UCSD-AML1 (cell line): ENCODE results near the gene IGLL5.

Experiments
- DNase-seq: peaks from one replicate; lab custom pipeline; 2025; ENCODE audit not compliant: unreplicated experiment; lab: John Stamatoyannopoulos, UW

IGLL5 gene

DNA sequence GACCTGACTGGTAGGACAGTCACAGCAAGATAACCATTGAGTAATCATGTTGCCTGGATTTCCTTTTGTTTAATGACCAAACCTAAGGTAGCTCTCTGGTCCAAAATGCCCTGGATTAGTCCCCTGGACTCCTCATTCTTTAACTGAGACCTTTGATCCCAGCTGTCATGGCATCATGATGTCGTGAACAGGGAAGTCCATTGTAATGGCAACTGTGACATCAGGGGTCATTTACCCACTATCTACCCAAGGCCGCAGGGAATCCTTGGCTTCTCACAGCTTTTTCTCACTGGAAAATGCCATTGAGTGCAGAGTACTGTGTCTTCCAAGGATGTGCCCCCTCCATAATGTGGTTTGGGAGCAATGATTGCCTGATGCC, 29.1 kb upstream of the IGLL5 start:
- no peak for DNase-seq

DNA sequence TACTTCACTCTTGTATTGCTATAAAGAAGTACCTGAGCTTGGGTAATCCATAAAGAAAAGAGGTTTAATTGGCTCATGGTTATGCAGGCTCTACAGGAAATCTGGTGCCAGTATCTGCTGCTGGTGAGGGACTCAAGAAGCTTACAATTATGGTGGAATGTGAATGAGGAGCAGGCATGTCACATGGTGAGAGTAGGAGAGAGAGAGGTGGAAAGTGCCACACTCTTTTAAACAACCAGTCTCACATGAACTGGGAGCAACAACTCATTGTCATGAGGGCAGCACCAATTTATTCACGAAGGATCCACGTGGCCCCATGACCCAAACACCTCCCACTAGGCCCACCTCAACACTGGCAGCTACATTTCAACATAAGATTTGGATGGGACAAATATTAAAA, 24.6 kb upstream of the IGLL5 start:
- DNase-seq: no peak

DNA sequence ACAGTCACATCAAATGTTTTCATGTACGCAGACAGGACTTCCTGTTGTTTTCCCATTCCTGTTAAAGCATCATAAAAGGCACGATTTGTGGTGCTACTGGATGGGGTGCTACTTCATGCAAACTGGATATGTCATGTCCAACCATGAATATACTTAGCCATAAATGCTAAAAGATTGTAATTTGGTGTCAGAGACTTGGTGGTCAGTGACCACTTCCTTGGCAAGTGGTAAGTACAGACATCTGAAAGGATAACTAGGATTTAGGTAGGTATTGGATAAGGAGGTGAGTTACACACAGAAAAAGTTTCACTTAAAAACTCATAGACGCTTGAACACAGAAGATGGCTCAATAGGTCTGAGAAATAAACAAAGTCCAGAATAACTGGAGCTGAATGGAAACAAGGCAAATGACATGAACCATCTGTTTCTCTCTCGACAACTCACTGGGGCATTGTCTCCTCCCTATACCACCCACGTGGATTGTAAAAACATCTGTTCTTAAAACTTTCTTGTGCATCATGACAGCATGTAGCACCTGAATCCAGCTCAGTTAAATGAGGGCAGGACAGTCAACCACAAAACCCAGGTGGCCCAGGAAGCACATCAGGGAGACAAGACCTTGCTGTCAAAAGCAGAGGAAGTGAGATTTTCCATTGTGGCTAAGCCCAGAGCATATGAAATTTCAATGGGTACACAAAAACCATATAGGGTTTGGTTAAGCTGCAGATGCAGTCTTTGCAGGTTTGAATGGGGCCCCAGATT, 22.1 kb upstream of the IGLL5 start:
- no peak for DNase-seq

DNA sequence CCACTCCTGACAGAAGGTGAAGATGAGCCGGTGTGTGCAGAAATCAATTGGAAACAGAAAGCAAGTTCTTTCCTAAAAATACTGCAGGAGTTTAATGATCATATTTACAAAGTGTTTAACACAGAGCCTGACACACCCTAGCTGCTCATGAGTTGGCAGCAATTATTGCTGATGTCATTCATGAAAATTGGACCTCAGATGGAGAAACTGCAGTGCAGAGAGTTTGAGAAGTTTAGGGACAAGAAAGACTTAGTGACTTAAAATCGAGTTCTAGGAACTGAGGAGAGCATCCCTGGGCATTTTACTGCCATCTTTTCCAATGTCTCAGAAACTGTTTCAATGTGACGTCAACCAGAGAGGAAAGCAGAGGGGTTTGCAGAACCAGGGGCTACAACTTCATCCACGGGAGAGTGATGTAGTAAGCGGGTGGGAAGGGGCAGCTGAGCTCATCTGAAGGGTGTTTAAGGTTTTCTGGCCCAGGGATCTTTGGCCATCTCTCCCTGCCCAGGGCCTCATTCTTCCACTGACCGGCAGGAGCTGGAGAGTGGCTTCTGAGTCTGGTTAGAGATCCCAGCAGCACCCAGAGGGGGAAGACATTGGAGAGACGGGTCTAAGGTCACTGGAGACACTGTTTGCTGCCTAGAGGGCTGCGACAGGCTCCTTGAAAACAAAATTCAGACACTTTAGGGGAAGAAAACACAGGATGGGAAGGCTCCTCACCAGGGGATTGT, 21.1 kb upstream of the IGLL5 start:
- no peak for DNase-seq

DNA sequence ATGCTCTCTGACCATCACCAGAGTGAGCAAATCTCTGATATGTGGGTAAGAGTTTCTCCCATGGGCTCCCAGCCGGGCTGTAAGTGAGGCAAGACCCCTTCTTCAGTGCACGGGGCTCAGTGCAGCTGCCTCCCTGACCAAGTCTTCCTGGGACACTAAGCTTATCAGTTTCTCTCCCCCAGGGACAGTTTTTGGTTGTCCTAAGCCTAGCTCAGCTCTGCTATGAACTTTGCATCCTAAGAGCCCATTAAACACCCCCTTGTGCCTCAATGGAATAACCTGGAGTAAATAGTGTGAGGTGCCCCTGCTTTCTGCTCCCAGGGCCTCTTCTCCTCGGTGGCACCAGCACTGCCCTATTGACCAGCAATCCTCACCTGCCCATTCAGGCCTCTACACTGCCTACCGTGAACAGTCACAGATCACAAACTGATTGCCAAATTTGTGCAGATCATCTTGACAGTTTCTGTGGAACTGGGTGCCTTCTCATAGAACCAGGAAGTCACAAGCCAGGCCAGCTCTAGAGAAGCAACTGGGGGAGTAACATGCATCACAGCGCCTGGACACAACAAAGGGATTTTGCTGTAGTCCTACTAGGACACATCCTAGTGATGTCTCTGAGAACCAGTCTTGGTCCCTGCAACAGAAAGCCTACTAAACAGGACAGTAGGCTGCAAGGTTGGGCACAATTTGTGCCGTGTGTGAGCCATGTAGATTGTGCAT, 19.5 kb upstream of the IGLL5 start:
- no peak for DNase-seq

DNA sequence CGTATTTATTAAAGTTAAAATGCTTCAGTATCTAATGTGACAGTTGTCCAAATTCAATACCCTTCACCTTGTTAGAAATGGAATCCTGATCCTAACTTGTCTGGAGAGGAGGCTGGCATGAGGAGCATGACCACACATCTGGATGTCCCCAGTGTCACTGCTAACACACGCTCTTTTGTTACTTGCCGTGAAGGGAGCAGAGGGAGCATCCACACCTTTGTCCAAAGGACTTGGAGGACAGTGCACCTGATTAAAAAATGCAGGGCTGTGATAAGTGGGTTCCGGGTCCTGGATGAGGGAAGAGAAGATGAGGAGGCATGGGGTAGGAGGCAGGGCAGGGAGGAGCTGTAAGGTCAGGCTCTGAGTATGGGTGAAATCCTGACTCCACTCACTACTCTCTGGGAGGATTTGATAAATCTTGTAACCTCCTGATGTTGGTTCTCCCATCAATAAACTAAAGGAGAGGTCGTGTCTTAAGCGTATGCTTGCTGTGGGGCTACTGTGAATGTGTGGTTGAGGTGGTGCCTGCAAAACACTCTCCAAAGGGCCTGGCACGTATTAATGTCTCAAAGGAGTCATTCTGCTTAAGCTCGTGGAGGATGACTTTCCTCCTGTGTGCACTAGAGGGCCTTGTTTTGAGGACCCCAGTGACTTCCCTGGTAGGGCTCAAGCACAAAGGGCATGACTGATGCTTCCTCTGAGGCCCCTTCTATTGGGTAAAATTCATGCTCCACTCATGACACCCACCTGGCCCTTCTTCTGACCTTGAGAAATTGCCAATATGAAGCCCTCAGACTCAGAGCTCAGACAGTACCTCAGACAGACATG, 16.8 kb upstream of the IGLL5 start:
- DNase-seq: no peak

DNA sequence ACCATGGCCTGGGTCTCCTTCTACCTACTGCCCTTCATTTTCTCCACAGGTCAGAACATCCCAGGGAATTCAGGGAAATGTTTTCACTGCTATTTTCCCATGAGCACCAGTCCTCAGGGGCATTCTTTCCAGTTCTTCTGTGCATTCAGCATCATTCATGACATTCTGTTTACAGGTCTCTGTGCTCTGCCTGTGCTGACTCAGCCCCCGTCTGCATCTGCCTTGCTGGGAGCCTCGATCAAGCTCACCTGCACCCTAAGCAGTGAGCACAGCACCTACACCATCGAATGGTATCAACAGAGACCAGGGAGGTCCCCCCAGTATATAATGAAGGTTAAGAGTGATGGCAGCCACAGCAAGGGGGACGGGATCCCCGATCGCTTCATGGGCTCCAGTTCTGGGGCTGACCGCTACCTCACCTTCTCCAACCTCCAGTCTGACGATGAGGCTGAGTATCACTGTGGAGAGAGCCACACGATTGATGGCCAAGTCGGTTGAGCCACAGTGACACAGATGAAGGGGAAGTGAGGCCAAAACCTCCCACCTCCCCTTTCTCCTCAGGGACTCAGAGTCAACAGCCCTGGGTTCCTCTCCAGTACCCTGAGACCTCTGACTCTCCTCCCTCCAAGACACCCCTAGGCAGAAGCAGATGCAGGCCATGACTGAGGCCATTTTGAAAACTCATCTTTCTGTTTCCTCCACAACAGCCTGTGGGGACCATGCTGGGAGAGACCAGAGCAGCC, 15.9 kb upstream of the IGLL5 start:
- DNase-seq: no peak

DNA sequence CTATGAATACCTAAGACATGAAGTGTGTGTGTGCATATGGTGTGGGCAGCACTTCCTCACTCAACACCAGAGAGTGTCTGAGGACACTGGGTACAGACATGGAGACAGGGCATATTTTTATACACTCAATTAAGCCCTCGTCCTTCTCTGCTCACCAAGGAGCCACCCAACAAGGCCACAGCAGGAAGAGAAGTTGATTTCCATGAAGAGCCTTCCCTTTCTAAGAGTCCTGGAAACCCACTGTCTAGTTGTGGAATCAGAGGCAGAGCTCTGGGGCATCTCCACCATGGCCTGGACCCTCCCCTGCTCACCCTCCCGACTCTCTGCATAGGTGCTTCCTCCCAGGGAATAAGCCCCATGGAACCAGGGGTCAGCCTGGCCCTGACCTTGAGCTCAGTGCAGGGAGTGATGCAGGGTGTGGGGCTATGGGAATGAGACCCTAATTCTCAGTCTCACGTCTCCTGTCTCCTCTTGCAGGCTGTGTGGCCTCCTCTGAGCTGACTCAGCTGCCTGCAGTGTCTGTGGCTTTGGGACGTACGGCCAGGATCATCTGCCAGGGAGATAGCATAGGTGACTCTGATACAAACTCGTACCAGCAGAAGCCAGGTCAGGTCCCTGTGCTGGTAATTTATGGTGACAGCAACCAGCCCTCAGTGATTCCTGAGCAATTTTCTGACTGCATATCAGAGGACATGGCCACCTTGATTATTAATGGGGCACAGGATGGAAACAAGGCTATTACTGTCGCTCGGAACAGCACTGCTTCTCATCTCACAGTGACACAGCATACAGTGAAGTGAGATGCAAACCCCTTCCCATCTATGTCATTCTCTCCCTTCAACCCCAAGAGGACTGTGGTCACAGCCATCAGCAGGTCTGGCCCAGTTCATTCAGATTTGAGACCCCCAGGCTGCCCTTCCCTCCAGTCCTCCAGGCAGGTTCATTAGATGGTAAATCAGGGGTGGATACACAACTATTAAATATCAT, 14.6 kb upstream of the IGLL5 start:
- DNase-seq: no peak

DNA sequence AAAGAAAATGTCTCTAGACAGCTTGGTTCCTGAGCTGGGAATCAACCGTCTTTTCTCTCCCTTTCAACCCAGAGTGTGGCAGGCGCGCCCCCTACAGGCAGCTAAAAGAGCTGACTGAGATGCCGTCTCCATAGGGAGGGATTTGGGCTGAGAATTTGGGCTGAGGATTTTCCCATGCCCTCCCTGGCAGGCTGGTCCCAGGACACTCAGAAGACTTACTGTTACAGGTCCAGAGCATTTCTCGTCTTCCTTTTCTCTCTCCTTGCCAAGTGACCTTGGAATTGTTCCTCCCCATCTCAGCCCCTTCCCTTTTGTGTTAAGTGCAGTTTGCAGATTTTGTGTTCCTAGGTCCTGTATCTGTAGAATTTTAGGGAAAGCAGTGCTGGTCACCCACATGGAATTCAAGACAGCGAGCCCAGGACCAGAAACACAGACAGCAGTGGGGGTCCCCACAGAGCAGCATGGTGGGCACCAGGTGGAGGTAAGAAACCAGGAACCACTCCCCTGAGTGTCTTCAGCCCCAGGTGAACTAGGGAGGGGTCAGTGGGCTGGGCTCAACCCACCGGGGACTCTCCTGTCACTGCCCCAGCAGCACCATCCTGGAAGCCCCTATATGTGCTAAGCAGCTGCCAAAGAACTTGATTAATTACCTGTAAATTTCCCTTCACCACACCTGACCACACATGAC, 9.9 kb upstream of the IGLL5 start:
- DNase-seq: peak; percentile 69

DNA sequence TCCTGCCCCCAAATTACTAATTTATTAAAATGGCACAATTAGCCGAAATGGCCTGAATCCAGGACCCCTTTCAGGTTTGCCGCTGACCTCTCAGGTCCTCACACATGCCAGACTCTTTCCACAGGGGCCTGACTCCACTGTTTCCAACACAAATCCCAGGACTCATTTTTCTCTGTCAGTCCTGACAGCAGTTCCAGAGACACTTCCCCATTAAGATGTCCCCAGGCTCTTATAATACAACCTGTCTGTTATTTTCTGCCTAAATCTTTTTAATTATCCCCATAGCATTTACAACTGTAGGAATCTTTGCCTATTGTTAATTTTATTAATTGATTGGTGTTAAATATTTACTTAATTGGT, 9.4 kb upstream of the IGLL5 start:
- DNase-seq: no peak

DNA sequence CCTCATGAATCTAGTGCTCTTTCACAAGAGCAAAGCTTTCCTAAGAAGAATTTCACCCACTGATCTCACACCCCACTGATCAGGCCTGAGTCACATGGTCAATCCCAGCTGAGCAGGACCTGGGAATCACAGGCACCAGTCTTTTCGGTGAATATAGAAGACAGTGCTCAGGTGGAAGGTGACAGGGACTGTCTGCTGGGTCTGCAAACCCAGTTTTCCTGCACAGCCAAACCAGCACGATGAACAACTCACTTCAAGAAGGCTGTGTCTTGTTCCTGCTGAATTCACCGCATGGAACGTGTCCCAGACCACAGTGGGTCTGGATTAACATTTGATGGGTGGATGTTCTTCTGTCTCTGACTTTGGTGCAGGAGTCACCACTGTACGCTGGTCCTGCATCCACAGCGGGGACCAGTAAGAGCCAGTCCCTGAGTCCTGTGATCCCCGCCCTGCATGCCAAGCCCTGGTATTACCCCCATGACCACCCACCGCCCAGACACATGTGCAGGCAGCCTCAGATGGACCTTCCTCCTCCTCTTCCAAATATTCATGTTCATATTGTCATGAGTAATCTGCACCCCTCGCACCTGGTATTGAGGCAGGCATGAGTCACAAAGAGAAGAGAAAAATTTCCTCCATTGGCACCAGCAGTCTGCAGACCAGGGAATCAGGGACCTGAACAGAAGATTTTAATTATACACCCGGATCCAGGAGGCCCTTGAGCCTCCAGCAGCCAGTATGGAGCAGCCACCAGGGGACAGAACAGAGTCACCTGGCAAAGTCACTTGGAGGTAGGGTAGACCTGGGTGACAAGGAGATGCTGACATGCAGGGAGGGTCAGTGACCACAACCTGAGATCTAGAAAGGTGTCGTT, 8.6 kb upstream of the IGLL5 start:
- DNase-seq: no peak

DNA sequence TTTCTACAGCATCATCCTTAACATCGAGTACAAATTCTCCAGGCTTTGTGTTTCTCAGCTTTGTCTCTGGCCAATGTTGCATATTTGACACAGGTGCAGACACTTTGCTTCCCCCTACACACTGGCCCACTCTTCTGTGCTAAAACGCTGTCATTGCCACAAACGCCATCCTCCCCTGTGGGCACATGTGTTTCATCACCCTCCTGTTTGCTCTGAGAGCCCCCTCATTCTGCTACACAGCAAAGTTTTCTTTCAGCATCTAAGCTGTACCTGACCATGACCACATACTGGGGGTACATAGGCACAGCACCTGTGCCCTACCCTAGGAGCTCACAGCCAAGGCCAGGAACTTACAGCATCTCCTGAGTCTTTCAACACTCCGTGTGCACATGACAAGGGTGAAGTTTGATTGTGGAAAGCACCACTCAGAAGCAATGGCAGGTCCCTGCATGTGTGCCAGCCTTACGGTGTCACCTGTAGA, 7.9 kb upstream of the IGLL5 start:
- no peak for DNase-seq

DNA sequence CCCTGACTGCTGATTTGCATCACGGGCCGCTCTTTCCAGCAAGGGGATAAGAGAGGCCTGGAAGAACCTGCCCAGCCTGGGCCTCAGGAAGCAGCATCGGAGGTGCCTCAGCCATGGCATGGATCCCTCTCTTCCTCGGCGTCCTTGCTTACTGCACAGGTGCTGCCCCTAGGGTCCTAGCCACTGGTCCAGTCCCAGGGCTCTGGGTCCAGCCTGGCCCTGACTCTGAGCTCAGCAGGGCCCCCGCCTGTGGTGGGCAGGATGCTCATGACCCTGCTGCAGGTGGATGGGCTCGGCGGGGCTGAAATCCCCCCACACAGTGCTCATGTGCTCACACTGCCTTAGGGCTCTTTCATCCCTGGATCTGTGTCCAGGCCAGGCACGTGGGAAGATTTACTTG, 7.0 kb upstream of the IGLL5 start:
- no peak for DNase-seq

DNA sequence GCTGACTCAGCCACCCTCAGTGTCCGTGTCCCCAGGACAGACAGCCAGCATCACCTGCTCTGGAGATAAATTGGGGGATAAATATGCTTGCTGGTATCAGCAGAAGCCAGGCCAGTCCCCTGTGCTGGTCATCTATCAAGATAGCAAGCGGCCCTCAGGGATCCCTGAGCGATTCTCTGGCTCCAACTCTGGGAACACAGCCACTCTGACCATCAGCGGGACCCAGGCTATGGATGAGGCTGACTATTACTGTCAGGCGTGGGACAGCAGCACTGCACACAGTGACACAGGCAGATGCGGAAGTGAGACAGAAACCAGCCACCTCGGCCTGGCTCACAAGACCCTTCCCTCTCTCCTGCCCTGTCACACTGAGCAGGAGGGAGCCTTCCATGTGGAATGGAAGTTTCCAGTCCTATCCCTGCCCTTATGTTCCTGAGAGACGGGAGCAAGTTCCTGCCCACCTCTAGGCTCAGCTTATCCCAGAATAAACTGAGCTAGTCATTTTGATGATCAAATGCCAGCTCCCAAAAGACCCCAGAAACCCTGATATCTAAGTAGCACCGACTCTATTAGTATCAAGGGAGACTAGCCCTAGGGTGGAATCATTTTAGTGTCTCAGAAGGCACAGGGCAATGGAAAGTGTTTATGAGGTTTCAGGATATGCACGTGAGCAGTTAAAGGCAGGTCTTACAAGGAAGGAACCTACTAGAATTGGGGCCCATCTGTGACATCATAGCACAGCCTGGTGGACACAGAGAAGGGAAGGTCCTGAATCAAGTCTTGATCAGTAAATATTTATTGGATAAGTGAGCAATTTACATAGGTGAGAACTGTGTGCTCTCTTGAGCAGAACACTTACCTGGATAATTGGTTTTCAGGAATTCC, 6.3 kb upstream of the IGLL5 start:
- DNase-seq: no peak

DNA sequence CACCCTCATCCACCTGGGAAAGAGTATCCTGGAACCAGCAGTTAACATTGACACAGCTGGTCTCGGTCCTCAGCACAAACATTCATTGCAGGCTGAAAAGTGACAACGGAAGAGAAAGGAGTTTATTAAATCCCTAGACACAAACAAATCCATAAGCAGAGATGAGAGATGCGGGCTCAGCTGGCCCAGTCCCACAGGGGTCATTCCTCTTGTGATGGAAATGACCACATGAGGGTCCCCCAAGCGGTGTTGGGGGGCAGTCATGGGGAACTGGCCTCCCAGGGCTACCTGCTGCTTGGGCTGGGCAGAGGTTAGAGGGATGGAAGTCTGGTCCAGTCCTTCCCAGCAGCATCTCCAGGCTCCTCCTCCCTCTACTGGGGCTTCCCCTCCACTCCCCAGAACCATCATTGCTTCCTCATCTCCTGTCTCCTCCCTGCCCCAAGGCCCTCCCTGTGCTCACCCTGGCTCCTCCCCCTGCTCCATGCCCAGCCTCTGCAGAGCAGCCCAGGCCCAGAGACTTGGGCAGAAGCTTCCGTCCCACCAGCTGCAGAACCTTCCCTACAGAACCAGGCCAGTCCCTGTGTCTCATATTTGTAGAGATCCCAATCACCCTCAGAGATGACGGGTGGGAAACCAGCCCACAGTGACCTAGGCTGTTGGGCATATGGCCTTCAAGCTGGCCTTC, 5.4 kb upstream of the IGLL5 start:
- DNase-seq: peak; percentile 45

DNA sequence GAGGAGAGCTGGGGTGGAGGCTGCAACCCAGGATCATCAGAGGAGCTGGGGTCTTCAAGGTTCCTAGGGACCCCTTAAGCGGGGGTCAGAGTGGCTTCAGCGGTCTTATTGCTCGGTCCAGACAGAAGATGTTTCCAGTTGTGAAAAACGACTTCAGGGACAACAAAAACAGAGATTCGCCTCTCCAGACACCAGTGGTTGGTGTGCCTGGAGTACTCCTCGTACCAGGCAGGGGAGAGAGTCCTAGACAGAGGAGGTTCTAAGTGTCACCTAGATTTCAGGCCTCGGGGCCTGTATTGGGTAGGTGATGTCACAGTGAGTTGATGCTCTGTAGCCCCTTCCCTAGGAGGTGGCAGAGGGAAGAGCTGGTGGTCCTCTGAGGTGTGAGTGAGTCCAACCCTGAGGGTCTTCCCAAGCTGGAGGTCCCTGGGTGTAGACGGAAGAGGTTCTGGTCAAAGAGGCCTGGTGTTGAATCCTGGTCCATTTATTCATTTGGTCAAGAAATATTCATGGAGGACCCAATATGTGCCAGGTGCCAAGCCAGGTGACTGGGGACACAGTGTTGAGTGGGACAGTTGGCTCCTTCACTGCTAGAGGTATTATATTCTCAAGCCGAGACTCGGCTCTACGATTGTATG, 4.4 kb upstream of the IGLL5 start:
- no peak for DNase-seq
